GM20000 (cell line): ENCODE measurements around the gene SRPRB.

Experiments
- DNase-seq: peaks from one replicate; pipeline ENCODE4 v3.0.0; 2012; ENCODE audit warnings: low spot score
- TF ChIP-seq, protein P1 (sequence below): IDR thresholded peaks from 2 replicates; pipeline ENCODE4 v1.5.1; 2012; ENCODE audit warnings: mild to moderate bottlenecking, control low read depth; ENCODE audit errors: extremely low read depth, missing control alignments

Gene SRPRB

GRCh38 chr3:133849346-133849745 lies 43.7 kb downstream of the SRPRB start:
- DNase-seq = no peak
- TF ChIP-seq, protein P1, sequence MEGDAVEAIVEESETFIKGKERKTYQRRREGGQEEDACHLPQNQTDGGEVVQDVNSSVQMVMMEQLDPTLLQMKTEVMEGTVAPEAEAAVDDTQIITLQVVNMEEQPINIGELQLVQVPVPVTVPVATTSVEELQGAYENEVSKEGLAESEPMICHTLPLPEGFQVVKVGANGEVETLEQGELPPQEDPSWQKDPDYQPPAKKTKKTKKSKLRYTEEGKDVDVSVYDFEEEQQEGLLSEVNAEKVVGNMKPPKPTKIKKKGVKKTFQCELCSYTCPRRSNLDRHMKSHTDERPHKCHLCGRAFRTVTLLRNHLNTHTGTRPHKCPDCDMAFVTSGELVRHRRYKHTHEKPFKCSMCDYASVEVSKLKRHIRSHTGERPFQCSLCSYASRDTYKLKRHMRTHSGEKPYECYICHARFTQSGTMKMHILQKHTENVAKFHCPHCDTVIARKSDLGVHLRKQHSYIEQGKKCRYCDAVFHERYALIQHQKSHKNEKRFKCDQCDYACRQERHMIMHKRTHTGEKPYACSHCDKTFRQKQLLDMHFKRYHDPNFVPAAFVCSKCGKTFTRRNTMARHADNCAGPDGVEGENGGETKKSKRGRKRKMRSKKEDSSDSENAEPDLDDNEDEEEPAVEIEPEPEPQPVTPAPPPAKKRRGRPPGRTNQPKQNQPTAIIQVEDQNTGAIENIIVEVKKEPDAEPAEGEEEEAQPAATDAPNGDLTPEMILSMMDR = no peak

DNA sequence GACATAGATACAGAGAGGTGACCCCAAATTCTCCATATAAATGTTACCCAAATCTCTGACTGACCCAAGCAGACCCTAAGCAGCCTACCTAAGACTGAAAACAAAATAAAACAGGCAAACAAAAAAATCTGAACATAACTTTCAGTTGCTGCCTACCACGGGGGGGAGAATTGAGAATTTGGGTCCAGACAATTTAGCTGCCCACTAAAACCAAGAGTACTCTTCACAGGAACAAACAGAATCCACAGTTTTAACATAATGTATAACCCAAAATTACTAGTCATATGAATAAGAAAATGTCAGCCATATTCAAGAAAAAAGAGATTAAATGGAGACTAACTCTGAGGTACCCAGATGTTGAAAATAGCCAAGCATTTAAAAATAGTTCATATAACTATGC lies 44.4 kb downstream of the SRPRB start:
- TF ChIP-seq, protein P1 = no peak
- no peak for DNase-seq

DNA sequence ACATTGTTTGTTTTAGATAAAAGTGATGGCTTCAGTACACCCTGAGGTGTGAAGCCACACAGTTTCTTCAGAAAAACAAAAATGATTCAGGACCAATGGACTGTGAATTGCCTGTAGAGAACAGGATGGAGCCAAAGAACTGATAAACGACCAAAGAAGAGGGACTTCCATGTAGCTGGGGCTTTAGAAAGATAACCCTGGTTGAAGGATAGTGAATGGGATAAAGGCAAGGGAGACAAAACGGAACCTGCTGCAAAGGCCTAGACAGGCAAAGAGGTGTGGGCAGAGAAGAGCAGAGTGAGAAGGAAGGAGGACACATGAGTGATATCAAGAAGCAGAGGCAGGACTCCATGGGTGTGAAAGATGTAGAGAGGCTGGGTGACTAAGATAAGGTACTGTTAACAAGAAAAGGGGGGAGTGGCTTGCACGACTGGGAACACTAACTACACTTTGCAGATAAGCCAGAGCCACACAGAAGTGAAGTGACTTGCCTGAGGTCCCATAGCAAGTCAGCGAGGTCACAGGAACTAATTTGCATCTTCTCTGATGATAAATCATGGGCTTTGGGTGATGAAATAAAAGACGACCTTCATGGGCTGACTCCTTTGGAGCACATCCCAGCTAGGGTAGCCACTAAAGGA lies 45.8 kb downstream of the SRPRB start:
- DNase-seq = peak; percentile 23
- TF ChIP-seq, protein P1 = no peak

DNA sequence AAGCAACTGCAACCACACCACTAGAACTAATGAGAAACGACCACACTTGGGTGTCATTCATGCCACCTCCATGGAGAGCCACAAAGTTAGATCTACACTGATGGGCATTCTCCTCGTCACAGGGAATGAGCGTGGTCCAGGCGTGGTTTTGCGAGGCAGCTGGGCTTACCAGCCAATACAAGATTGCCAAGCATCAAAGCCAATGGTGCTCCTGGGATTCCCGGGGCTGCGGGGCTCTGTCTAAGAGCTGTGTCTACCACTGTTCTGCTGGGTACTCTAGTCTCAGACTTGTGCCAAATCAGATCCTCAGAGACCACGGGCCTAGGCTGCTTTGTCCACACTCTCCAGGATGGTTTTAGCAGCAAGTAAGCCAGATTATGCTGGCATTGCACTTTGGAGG lies 46.3 kb downstream of the SRPRB start:
- TF ChIP-seq, protein P1 = no peak
- no peak for DNase-seq

DNA sequence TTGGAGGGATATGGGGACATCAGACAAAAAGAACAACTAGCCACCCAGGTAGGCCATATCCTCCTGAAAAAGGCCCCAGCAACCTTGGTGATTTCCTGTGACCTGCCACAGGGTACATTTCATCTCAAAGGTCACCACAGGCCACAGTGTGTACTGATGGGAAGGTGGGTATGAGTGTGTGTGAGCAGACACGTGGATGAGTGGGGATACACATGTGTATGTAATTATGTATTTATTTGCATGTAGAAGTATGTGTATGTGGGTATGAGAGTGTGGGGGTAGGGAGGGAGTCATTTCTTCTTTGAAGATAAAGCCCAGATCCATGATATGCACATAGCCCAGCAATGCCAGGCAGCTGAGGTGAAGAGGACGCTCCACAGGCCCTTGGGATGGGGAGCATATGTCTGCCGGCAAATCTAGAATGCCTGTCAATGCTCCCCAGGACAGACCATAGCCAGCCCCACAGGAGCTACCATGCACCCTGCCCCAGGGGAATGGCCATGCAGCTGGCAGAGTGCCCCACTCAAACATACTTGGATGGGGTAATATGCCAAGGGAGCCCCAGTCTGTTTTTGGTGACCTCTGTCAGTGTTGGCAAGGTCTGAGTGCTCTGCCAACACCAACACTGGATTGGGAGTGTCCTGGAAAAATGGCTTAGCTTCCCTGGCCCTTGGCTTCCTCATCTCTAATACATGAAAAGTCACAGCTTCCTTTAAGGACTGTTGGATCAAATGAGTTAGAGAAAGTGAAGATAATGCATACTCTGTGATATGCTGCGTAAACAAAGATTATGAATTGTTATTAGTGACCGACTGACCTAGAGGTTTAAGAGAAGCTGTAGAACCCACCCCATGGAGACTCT lies 47.7 kb downstream of the SRPRB start:
- DNase-seq = no peak
- TF ChIP-seq, protein P1 = no peak

DNA sequence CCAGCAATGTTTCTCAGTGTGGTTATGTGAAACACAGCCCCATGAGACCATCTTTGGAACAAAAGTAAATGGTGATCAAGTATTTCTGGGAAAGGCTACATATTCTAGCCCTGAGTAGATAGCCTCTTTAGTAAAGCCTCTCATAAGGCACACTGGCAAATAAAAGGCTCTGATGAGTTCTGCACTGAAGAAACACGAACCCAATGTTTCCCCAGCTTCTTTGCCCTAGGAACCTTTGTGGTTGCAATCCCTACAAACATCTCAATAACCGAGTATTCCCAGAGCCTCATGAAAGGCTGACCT lies 48.3 kb downstream of the SRPRB start:
- DNase-seq = no peak
- TF ChIP-seq, protein P1 = no peak

- TF ChIP-seq, protein P1 = no peak
- DNase-seq = no peak
These were observed 48.8 kb downstream of the SRPRB start for GRCh38 chr3:133854264-133855001.
